ENCODE data around the gene RYR1. TPM values are rescaled to one million over a fixed set of nuclear protein-coding genes. Genes with fewer than 3 reads are reported as not detected.

The RYR1 gene
- total and polyA plus RNA-seq, 4 donors, result 2.8 to 7.6 (median 4.0) TPM

DNA sequence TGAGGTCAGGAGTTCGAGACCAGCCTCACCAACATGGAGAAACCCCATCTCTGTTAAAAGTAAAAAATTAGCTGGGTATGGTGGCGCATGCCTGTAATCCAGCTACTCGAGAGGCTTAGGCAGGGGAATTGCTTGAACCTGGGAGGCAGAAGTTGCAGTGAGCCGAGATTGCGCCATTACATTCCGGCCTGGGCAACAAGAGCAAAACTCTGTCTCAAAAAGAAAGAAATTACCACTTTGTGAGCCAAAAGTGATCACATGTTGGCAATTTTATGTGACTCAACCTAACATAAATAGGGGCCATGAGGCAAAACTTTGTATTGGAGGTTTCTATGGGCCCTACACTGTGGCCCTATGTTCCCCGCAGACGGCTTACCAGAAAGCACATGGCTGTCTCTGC lies 112.1 kb downstream of the RYR1 start:
- H3K9me3 ChIP-seq (ENCODE audit: control insufficient read depth in 4 of 4, insufficient read depth in 3 of 4, low read length in 3 of 4), result no peaks in the 10 kb centered on the region
- no peaks in the 10 kb centered on the region for H3K36me3 ChIP-seq (ENCODE audit: control insufficient read depth in 4 of 4, insufficient read depth in 4 of 4, low read length in 4 of 4)
- ATAC-seq (ENCODE audit: insufficient read depth, low FRiP score) (no peak), DNase-seq (no peak)
- no peak overlapping the region for H3K4me3 ChIP-seq
- H3K4me1 ChIP-seq (ENCODE audit: control insufficient read depth in 5 of 5, insufficient read depth in 5 of 5, low read length in 5 of 5), result no peaks in the 10 kb centered on the region
- H3K9ac ChIP-seq (ENCODE audit: insufficient read depth in 1 of 2, low read length in 2 of 2), result no peak overlapping the region
- TF ChIP-seq, protein P1, sequence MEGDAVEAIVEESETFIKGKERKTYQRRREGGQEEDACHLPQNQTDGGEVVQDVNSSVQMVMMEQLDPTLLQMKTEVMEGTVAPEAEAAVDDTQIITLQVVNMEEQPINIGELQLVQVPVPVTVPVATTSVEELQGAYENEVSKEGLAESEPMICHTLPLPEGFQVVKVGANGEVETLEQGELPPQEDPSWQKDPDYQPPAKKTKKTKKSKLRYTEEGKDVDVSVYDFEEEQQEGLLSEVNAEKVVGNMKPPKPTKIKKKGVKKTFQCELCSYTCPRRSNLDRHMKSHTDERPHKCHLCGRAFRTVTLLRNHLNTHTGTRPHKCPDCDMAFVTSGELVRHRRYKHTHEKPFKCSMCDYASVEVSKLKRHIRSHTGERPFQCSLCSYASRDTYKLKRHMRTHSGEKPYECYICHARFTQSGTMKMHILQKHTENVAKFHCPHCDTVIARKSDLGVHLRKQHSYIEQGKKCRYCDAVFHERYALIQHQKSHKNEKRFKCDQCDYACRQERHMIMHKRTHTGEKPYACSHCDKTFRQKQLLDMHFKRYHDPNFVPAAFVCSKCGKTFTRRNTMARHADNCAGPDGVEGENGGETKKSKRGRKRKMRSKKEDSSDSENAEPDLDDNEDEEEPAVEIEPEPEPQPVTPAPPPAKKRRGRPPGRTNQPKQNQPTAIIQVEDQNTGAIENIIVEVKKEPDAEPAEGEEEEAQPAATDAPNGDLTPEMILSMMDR (IDR thresholded peaks at IDR 0.05; ENCODE audit: control extremely low read depth, extremely low read depth), result no peak
- 89 to 92% methylated on average over 8 of the region's 8 CpGs for WGBS, 2 donors
- H3K27ac ChIP-seq (ENCODE audit: low read depth in 1 of 2, low read length in 1 of 2), result no peak overlapping the region
- H3K27me3 ChIP-seq (ENCODE audit: control insufficient read depth in 3 of 3, insufficient read depth in 3 of 3, low read length in 2 of 3), result peaks cover 0 to 10% (median 2%) of the 10 kb centered on the region in 3 donors

DNA sequence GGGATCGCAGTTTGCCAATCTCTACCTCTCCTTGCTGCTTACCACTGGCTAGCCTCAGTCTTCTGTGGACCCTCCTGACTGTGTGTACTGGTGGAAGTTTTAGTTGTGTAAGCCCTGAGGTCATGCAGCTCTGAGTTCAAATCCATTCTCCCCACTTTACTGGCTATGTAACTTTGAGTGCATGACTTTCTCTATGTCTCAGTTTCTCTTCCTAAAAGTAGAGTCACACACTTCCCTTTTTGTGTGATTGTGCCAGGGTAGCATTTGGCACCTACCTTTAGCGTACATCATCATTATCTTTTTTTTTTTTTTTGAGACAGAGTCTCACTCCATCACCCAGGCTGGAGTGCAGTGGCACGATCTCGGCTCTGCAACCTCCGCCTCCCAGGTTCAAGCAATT lies 113.9 kb downstream of the RYR1 start:
- no peaks in the 10 kb centered on the region for H3K36me3 ChIP-seq (ENCODE audit: control insufficient read depth in 4 of 4, insufficient read depth in 4 of 4, low read length in 4 of 4)
- H3K9ac ChIP-seq (ENCODE audit: insufficient read depth in 1 of 2, low read length in 2 of 2), result no peak overlapping the region
- H3K9me3 ChIP-seq (ENCODE audit: control insufficient read depth in 4 of 4, insufficient read depth in 3 of 4, low read length in 3 of 4), result no peaks in the 10 kb centered on the region
- H3K4me3 ChIP-seq, result no peak overlapping the region
- no peak for ATAC-seq (ENCODE audit: insufficient read depth, low FRiP score)
- no peak for DNase-seq
- H3K27ac ChIP-seq (ENCODE audit: low read depth in 1 of 2, low read length in 1 of 2), result no peak overlapping the region
- WGBS, 2 donors, result 86 to 93% methylated on average over 5 of the region's 5 CpGs
- TF ChIP-seq, protein P1 (IDR thresholded peaks at IDR 0.05; ENCODE audit: control extremely low read depth, extremely low read depth), result no peak
- no peaks in the 10 kb centered on the region for H3K4me1 ChIP-seq (ENCODE audit: control insufficient read depth in 5 of 5, insufficient read depth in 5 of 5, low read length in 5 of 5)
- peaks cover 0 to 17% (median 3%) of the 10 kb centered on the region in 3 donors for H3K27me3 ChIP-seq (ENCODE audit: control insufficient read depth in 3 of 3, insufficient read depth in 3 of 3, low read length in 2 of 3)

- whole genome bisulfite sequencing, 2 donors, result 92 to 94% methylated on average over 5 of the region's 5 CpGs
- Histone ChIP-seq H3K36me3 (ENCODE audit: control insufficient read depth in 4 of 4, insufficient read depth in 4 of 4, low read length in 4 of 4) (no peaks in the 10 kb centered on the region), H3K4me3 (no peak overlapping the region), H3K9me3 (ENCODE audit: control insufficient read depth in 4 of 4, insufficient read depth in 3 of 4, low read length in 3 of 4) (no peaks in the 10 kb centered on the region), H3K27me3 (ENCODE audit: control insufficient read depth in 3 of 3, insufficient read depth in 3 of 3, low read length in 2 of 3) (peaks cover 0 to 17% (median 3%) of the 10 kb centered on the region in 3 donors), H3K4me1 (ENCODE audit: control insufficient read depth in 5 of 5, insufficient read depth in 5 of 5, low read length in 5 of 5) (no peaks in the 10 kb centered on the region), H3K27ac (ENCODE audit: low read depth in 1 of 2, low read length in 1 of 2) (no peak overlapping the region), H3K9ac (ENCODE audit: insufficient read depth in 1 of 2, low read length in 2 of 2) (no peak overlapping the region)
- TF ChIP-seq, protein P1 (IDR thresholded peaks at IDR 0.05; ENCODE audit: control extremely low read depth, extremely low read depth), result no peak
- ATAC-seq (ENCODE audit: insufficient read depth, low FRiP score), result no peak
- DNase-seq, result no peak
Observed at GRCh38 chr19:38549061-38549460, 115.6 kb downstream of the RYR1 start.

GRCh38 chr19:38549942-38550341 lies 116.5 kb downstream of the RYR1 start:
- TF ChIP-seq, protein P1 (IDR thresholded peaks at IDR 0.05; ENCODE audit: control extremely low read depth, extremely low read depth), result no peak
- Histone ChIP-seq H3K9me3 (ENCODE audit: control insufficient read depth in 4 of 4, insufficient read depth in 3 of 4, low read length in 3 of 4) (no peaks in the 10 kb centered on the region), H3K4me1 (ENCODE audit: control insufficient read depth in 5 of 5, insufficient read depth in 5 of 5, low read length in 5 of 5) (no peaks in the 10 kb centered on the region), H3K27ac (ENCODE audit: low read depth in 1 of 2, low read length in 1 of 2) (no peak overlapping the region), H3K4me3 (no peak overlapping the region), H3K9ac (ENCODE audit: insufficient read depth in 1 of 2, low read length in 2 of 2) (no peak overlapping the region), H3K27me3 (ENCODE audit: control insufficient read depth in 3 of 3, insufficient read depth in 3 of 3, low read length in 2 of 3) (peaks cover 0 to 17% (median 3%) of the 10 kb centered on the region in 3 donors), H3K36me3 (ENCODE audit: control insufficient read depth in 4 of 4, insufficient read depth in 4 of 4, low read length in 4 of 4) (no peaks in the 10 kb centered on the region)
- DNase-seq, result no peak
- 74 to 86% methylated on average over 4 of the region's 4 CpGs for WGBS, 2 donors
- ATAC-seq (ENCODE audit: insufficient read depth, low FRiP score), result no peak
